Muscle of arm (tissue), 12 donors: ENCODE measurements around the gene SERPINC1. TPM values are rescaled to one million over a fixed set of nuclear protein-coding genes. Genes with fewer than 3 reads are reported as not detected.
"Not testable (repeated sequence)": the region's sequence is repeated elsewhere in the genome, so short reads cannot be mapped to it uniquely, and the experiment has no call there.

ENCODE experiments used
- DNase-seq: peaks from one replicate; pipeline ENCODE4 v3.0.0-alpha.2; 2013
- polyA plus RNA-seq, 12 donors: library from polyadenylated mRNA; unstranded; fragments of 120-200 nt; gene quantifications; one replicate each; pipeline ENCODE4 v1.2.1, GENCODE V29; 2013; ENCODE audit not compliant: insufficient read length in 12 of 12

The SERPINC1 gene
- polyA plus RNA-seq, 12 donors = 0.36 to 5.6 (median 0.44) TPM; not detected in 5

- no peak for DNase-seq
Measured at GRCh38 chr1:173893611-173894010, 23.5 kb downstream of the SERPINC1 start.

DNA sequence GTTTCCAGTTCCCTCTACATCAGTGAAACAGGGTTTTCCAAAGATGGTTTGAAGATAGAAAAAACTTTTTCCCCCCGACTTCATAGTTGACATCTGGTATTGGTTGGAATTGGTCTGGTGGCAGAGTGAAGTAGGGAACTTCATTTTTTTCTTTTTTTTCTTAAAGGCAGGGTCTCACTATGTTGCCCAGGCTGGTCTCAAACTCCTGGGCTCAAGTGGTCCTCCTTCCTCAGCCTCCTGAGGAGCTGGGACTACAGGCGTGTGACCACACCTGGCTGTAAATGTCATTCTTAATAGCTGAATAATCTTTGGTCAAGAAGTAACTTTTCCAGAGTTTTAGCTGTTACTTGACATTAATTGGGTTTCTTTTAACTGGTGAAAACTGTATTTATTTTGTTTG lies 27.2 kb downstream of the SERPINC1 start:
- DNase-seq = no peak

DNA sequence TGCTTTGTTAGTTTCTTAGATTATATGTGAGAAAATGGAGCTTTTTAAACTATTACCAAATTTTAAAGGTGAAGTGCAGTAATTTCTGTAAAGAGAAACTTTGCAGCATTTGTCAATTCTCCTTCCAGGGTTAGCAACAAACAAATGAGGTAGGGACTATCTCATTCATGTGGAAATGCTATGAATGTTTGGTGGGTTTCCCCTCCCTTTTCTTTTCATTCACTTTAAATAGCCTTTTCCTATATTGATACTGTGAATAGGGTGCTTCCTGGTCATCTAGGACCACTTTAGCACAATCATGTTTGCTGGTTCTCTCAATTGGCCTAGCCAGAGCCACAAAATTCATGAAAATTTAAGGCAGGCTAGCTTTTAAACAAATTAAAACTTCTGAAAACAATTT lies 28.4 kb downstream of the SERPINC1 start:
- no peak for DNase-seq

DNA sequence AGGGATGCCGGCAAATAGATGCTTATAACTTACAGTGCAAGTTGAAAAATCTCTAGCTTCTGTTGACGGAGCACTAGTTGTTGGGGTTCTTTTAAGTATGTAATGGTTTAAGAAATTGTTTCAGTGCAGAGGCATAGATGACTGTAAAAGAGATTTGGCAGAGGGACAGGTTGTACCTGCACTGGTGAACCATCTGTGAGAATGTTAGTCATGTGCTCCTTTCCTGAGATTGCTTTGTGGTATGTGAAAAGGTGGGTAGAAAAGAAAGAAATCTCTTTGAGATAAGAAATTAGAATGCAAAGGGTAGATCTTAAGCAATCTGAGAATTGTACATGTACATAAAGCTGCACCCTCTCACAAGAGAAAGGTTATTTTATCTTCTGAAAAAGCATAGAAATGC lies 29.5 kb downstream of the SERPINC1 start:
- DNase-seq = no peak

DNA sequence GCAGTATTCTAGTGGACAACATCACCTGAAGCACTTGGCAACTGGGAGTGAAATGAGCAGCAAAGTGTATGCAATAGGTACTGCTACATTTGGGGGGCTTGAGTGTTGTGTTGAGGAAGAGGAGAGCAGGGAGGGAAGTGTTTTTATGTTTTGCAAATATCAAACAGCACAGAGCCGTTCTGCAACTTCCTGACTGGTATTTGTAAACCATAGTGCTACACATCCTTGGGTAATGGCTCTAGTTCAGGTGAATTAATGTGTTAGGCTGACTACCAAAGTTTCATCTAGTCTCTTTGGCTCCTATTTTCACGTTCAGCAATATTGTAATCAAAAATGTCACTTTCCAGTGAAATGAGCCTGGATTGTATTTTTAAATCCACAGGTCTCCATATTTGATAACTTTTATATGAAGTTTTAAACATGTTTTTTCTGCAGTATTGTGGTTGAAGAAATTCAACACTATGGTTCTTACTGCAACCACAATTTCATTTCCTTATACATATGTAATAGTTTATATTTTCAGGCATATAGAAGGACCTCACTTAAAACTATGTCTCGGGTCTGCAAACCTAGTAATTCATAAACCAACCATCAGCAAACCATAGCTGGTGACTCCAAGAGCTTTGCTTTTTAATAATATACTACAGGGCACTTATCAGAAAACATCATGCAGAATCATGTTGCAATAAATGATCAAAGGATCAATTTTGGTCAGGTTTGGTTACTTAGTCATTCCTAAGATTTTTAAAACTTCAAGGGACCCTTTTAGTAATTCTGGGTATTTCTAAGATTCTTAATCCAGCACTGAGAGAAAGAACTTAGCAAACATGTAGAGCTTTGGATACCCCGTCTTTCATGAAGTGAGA lies 30.1 kb downstream of the SERPINC1 start:
- no peak for DNase-seq

DNA sequence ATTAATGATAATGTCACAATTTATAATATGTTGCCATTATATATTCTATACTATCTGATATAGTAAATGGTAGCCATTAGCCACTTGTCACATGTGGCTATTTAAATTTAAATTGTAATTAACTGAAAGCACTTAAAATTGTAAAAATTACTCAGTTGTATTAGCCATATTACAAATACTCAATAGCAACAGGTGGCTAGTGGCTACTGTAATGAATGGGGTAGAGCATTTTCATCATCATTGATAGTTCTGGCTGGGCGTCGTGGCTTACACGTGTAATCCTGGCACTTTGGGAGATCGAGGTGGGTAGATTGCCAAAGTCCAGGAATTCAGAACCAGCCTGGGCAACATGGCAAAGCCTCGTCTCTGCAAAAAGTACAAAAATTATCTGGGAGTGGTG lies 32.4 kb downstream of the SERPINC1 start:
- no peak for DNase-seq

- not testable (repeated sequence) for DNase-seq
Measured at GRCh38 chr1:173881117-173881516, 36.0 kb downstream of the SERPINC1 start.

GRCh38 chr1:173878251-173878650 lies 38.9 kb downstream of the SERPINC1 start:
- DNase-seq = no peak

GRCh38 chr1:173876732-173877131 lies 40.4 kb downstream of the SERPINC1 start:
- no peak for DNase-seq

DNA sequence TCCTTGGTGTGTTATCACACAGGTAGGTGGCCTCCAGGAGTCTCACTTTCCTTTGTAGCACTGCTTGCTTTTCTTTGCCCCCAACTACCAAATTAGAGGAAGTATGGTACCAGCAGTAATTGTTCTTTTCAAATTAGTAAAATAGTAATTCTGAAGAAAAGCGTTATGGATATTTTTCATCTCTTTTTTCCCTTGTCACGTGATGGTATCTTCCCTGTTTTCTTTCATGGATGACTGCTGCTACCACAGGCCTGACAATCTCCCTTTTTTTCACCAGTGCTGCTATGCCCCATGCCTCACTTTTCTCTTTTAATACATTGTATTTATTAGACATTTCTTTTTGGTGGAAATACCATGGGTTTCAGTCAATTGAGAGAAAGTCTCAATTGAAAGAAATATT lies 45.6 kb downstream of the SERPINC1 start:
- DNase-seq = no peak

- DNase-seq = no peak
Measured at GRCh38 chr1:173871091-173871490, 46.0 kb downstream of the SERPINC1 start.

DNA sequence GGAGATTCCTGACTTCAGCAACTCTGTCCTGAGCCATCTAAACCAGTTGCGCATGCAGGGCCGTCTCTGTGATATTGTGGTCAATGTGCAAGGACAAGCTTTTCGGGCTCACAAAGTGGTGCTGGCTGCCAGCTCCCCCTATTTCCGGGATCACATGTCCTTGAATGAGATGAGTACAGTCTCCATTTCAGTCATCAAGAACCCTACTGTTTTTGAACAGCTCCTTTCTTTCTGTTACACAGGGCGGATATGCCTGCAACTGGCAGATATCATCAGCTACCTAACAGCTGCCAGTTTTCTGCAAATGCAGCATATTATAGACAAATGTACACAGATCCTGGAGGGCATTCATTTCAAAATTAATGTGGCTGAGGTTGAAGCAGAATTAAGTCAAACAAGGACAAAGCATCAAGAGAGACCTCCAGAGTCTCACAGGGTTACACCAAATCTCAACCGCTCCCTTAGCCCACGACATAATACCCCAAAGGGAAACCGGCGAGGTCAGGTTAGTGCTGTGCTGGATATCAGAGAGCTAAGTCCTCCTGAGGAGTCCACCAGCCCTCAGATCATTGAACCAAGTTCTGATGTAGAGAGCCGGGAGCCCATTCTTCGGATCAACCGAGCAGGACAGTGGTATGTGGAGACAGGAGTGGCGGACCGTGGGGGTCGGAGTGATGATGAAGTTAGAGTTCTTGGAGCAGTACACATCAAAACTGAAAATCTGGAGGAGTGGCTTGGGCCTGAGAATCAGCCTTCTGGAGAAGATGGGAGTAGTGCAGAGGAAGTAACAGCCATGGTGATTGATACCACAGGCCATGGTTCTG lies 46.7 kb downstream of the SERPINC1 start:
- DNase-seq = no peak

- no peak for DNase-seq
Measured at GRCh38 chr1:173869021-173869359, 48.1 kb downstream of the SERPINC1 start.

DNA sequence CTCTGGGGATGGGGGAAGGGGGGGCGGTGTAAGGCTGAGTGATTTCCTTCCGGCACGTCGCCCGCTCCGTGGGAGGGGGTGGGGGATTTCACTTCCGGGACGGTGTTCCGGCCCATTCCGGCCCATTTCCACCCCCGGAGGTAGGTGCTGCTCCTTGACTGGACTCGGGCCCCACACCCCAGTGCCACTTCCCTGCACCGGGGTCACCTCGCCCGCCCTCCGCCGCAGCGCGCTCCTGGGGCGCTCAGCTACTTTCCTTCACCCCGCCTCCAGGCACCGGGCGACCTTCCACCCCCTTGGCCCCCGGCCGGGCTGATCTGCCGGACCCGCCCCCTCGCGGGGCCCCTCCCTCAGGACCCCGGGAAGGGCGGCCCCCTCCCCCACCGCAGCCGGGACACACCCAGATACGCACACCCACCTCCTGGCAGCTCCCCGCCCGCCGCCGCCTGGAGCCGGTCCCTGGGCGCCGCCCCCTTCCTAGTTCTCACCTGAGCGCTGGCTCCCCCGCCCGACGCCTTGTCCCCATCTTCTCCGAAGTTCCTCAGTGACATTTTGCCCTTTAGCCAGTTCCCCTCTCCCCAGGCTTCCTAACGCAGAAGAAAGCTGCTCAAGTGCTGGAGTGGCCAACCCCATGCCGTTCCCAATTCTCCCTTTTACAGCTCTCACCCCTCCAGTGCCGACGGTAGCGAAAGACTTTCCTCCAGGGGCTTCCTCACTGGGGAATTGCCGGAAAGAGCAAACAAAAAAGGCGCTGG lies 48.7 kb downstream of the SERPINC1 start, which contains the start of gene ZBTB37:
Gene ZBTB37, plus strand, starts transcription at position 115 of the 755 bp plus-strand sequence. CDS start 1,846 bp downstream, outside the sequence.
- no peak for DNase-seq

GRCh38 chr1:173867753-173868265 lies 49.3 kb downstream of the SERPINC1 start, which contains the start of gene GAS5:
GAS5 (minus strand) TSS chr1:173867989.
- peak; percentile 100 for DNase-seq

- DNase-seq = no peak
Measured at GRCh38 chr1:173867141-173867752, 49.9 kb downstream of the SERPINC1 start.

- DNase-seq = no peak
Measured at GRCh38 chr1:173866413-173867115, 50.6 kb downstream of the SERPINC1 start.

- DNase-seq = no peak
Measured at GRCh38 chr1:173865468-173866164, 51.5 kb downstream of the SERPINC1 start.

DNA sequence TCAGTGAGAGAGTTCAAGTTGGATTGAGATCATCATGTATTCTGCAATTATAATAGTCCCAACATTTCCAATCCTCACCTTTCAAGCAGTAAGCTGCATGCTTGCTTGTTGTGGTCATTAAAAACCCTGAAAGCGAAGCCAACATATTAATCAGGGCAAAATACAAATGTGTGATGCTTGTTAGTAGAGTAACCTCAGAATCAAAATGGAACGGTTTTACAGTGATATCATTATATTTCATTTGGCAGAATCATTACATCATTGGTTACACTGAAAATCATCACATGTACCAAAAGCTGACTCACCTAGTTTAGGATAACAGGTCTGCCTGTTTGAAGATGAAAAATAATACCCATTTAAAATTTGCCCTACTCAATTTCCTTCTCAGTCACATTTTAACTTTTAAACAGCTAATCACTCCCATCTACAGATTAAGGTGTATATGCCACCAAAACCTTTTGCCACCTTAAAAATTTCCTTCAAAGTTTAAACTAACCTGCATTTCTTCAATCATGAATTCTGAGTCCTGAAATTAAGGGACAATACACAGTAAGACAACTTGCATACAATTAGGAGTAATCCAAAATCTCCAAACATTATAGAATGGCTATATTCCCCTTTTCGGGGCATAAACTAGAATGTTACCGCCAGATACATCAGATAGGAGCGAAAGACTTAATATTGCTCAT lies 52.8 kb downstream of the SERPINC1 start:
- no peak for DNase-seq
